ENCODE results near the gene ZFP30.

DNA sequence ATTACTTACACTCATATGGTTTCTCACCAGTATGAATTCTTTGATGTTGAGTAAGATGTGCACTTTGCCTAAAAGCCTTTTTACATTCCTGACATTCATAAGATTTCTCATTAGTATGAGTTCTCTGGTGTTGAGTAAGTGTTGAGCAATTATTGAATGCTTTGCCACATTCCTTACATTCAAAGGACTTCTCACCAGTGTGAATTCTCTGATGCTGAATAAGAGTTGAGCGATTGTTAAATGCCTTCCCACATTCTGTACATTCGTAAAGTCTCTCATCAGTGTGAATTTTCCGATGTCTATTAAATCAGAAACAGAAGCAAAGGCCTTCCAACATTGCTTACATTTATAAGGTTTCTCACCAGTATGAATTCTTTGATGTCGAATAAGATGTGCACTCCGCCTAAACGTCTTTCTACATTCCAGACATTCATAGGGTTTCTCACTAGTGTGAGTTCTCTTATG lies 14.2 kb upstream of the ZFP30 start:
- TF ChIP-seq, protein P1, sequence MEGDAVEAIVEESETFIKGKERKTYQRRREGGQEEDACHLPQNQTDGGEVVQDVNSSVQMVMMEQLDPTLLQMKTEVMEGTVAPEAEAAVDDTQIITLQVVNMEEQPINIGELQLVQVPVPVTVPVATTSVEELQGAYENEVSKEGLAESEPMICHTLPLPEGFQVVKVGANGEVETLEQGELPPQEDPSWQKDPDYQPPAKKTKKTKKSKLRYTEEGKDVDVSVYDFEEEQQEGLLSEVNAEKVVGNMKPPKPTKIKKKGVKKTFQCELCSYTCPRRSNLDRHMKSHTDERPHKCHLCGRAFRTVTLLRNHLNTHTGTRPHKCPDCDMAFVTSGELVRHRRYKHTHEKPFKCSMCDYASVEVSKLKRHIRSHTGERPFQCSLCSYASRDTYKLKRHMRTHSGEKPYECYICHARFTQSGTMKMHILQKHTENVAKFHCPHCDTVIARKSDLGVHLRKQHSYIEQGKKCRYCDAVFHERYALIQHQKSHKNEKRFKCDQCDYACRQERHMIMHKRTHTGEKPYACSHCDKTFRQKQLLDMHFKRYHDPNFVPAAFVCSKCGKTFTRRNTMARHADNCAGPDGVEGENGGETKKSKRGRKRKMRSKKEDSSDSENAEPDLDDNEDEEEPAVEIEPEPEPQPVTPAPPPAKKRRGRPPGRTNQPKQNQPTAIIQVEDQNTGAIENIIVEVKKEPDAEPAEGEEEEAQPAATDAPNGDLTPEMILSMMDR (IDR thresholded peaks at IDR 0.05), result no peak
- TF ChIP-seq POLR2AphosphoS5 (IDR thresholded peaks at IDR 0.05) (no peak), EP300 (IDR thresholded peaks at IDR 0.05) (no peak)
